ENCODE results near the gene ARHGAP19. TPM values are rescaled to one million over a fixed set of nuclear protein-coding genes. Genes with fewer than 3 reads are reported as not detected.

The ARHGAP19 gene
- total and polyA plus RNA-seq, 9 of the 15 experiments (the other 6 are each of a cell fraction or from before 2014, with no cell fraction given) = 14.8 to 49.5 (median 26.8) TPM

- TF ChIP-seq ZBTB1 (CRISPR knock-in tag; IDR thresholded peaks at IDR 0.05; ENCODE audit: borderline replicate concordance, low read depth) (no peak), ZNF551 (CRISPR knock-in tag; IDR thresholded peaks at IDR 0.05) (no peak)
Observed at GRCh38 chr10:97263971-97264370, 28.5 kb downstream of the ARHGAP19 start (continued).

GRCh38 chr10:97261656-97262055, 30.8 kb downstream of the ARHGAP19 start:
- Histone ChIP-seq H3K79me2 (ENCODE audit: control insufficient read depth, insufficient read depth, low read length) (no peaks in the 10 kb centered on the region), H3K9me3 (replicated peaks; ENCODE audit: control insufficient read depth, insufficient read depth, low read depth, low read length) (no peaks in the 10 kb centered on the region), H3K27me3 (ENCODE audit: control insufficient read depth in 2 of 2, insufficient read depth in 2 of 2, low read length in 2 of 2) (no peaks in the 10 kb centered on the region), H3K4me3 (no peak overlapping the region), H3K4me1 (replicated peaks in 1 of 2; ENCODE audit: control insufficient read depth in 2 of 2, insufficient read depth in 2 of 2, low read length in 2 of 2) (no peaks in the 10 kb centered on the region), H3K9ac (ENCODE audit: insufficient read depth in 1 of 2, low read depth in 2 of 2, low read length in 2 of 2) (no peak overlapping the region), H4K20me1 (replicated peaks; ENCODE audit: control insufficient read depth, insufficient read depth, low read length) (no peaks in the 10 kb centered on the region), H3K27ac (ENCODE audit: extremely low read depth, low read depth, low read length) (no peak overlapping the region), H2AFZ (ENCODE audit: low read depth, low read length) (no peak overlapping the region), H3K9me1 (ENCODE audit: control insufficient read depth, insufficient read depth, low read length) (no peaks in the 10 kb centered on the region), H3K36me3 (ENCODE audit: control insufficient read depth, insufficient read depth, low read length) (peaks cover 34% of the 10 kb centered on the region; the same call in 2 of the 3 replicates), H3K4me2 (ENCODE audit: insufficient read depth, low read length) (no peak overlapping the region)
- DNase-seq (ENCODE audit: extremely low read depth in 1 of 4, low spot score in 3 of 4) (no peak), ATAC-seq (no peak), FAIRE-seq (no peak)
- no peak for TF ChIP-seq USF2 (CRISPR knock-in tag; IDR thresholded peaks at IDR 0.05)
- TF ChIP-seq NRF1 (conservative IDR thresholded peaks at IDR 0.05 in 1 of 2, IDR thresholded peaks at IDR 0.05 in 1 of 2) = no peak
- no peak for TF ChIP-seq STAT5B (CRISPR knock-in tag; IDR thresholded peaks at IDR 0.05)
- no peak for TF ChIP-seq PBX2 (CRISPR knock-in tag; IDR thresholded peaks at IDR 0.05; ENCODE audit: low read depth)
- no peak for TF ChIP-seq PBX2 (tag; conservative IDR thresholded peaks at IDR 0.05; ENCODE audit: low read depth)
- TF ChIP-seq ARHGAP35 (IDR thresholded peaks at IDR 0.05; ENCODE audit: partially characterized antibody) = no peak
- TF ChIP-seq ZNF143 (CRISPR knock-in tag; IDR thresholded peaks at IDR 0.05) = no peak
- no peak for TF ChIP-seq SRSF9 (IDR thresholded peaks at IDR 0.05; ENCODE audit: borderline replicate concordance, low read depth, low read length)
- TF ChIP-seq ATF2 (CRISPR knock-in tag; IDR thresholded peaks at IDR 0.05) = no peak
- no peak for TF ChIP-seq IRF1 (CRISPR knock-in tag; IDR thresholded peaks at IDR 0.05; ENCODE audit: borderline replicate concordance)
- 100% methylated on average over 1 of the region's 1 CpG for WGBS (ENCODE audit: insufficient coverage, low coverage, missing lambda C conversion rate)
- no TSS peak for BruUV-seq (replicated peaks)
- ChIA-PET CTCF (ENCODE audit: low intra/inter-chr PET ratio) (no interaction called here), POLR2A (no interaction called here)
- intact Hi-C loops (cut with micrococcal nuclease) = no loop called here
- in situ Hi-C loops (cut with MboI) = no loop called here

All from K562 (cell line).